ENCODE results near the gene ZNF490.

Gene ZNF490

DNA sequence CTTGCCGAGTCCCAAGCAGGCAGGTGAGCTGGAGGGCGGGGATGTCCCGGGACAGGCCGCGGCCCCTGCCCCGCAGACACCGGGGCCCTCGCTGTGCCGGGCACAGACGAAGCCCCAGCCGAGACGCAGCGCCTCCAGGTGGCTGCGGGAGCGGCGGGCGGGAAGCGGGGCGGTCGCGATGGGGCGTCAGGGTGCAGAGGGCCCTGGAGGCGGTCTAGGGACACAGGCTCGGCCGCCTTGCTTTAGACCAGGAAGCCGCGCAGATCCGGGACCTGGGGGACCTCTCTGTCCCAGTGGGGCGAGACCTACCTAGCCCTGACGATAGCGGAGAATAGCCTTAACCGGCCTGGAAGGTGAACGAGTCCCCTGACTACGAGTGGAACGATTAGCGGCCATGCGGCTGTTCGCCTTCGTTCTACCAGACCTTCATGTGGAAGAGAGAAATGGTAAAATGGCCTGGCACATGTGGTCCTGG lies 55.1 kb downstream of the ZNF490 start:
- ChIA-PET CTCF (no interaction called here), POLR2A (no interaction called here)
- TF ChIP-seq CTCF (IDR thresholded peaks at IDR 0.05; ENCODE audit: insufficient read depth, low read length, missing control alignments), result no peak
- DNase-seq (ENCODE audit: low read depth, low spot score), result no peak
- H3K4me3 ChIP-seq (ENCODE audit: low read depth, low read length), result no peak overlapping the region

DNA sequence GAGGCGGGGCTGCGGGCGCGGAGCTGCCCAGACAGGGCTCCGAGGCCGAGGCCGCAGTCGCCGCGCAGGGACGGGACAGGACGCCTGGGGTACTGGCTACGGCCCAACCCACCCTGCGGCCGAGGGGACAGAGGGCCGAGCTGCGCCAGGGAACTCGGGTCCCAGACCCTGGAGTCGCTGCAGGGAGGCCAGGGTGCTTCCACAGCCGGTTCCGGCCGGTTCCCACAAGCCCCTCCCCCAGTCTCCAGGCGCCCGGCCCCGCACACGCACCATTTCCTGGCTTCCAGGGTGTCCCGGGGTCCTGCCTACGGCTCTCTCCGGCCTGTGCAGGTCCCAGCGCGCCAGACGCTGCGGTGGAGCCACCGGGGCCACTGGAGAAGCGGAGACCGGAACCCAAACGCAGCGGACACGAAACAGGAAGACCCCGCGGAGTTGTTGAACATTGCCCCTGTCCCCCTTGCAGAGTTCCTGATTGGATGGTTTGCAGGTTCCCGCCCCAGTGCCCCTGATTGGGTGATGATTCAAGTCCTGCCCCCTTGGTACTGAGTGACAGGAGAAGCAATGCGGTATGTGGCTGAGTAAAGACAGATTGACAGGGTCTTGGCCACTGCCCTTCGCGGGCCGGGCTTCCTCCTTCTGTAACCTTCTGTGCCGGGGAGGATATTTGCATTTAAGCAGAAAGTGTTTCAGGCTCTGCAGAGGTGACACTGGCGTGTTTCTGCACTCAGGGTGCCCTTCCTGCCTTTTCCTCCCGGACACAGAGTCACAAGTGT lies 59.4 kb downstream of the ZNF490 start, which contains the start of gene ZNF564:
Gene ZNF564, minus strand, starts transcription at position 423 of the 773 bp plus-strand sequence. Its CDS starts 150 bp downstream, at position 273.
- DNase-seq (ENCODE audit: low read depth, low spot score), result peak; percentile 89
- H3K4me3 ChIP-seq (ENCODE audit: low read depth, low read length), result peak within 1 kb of the TSS; percentile 92
- POLR2A ChIA-PET, result no interaction called here
- CTCF ChIA-PET, result interaction anchor here (0.8 to 1.8 kb wide), 4 partner anchors 13 to 460 kb away, joined by 3 to 5 read pairs (median 4); no protein-coding TSS in a partner anchor
- TF ChIP-seq CTCF (IDR thresholded peaks at IDR 0.05; ENCODE audit: insufficient read depth, low read length, missing control alignments), result no peak

- DNase-seq (ENCODE audit: low read depth, low spot score), result no peak
- ChIA-PET CTCF (no interaction called here), POLR2A (no interaction called here)
- TF ChIP-seq CTCF (IDR thresholded peaks at IDR 0.05; ENCODE audit: insufficient read depth, low read length, missing control alignments), result no peak
- no peak overlapping the region for H3K4me3 ChIP-seq (ENCODE audit: low read depth, low read length)
Observed at GRCh38 chr19:12546903-12547302, 63.7 kb downstream of the ZNF490 start.

GRCh38 chr19:12546068-12546467 lies 64.5 kb downstream of the ZNF490 start:
- CTCF ChIA-PET, result no interaction called here
- no peak overlapping the region for H3K4me3 ChIP-seq (ENCODE audit: low read depth, low read length)
- TF ChIP-seq CTCF (IDR thresholded peaks at IDR 0.05; ENCODE audit: insufficient read depth, low read length, missing control alignments), result no peak
- POLR2A ChIA-PET, result no interaction called here
- DNase-seq (ENCODE audit: low read depth, low spot score), result no peak

DNA sequence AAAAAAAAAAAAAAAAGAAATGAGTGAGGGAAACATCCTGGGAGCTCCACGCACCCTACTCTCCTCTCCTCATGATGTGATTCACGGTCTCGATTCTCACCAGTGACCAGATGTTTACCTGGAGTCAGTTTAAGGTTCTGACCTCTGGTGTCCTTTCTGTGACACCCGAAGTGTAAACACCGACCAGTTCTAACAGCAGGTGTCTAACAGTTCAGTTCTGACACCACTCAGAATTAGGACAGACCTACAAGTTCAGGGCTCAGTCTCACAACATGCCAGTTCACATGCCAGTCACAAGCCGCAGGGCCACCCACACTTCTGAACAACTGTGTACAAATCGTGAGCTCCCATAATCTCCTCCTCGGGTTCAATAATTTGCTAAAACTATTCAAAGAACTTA lies 65.3 kb downstream of the ZNF490 start:
- DNase-seq (ENCODE audit: low read depth, low spot score), result no peak
- no peak overlapping the region for H3K4me3 ChIP-seq (ENCODE audit: low read depth, low read length)
- TF ChIP-seq CTCF (IDR thresholded peaks at IDR 0.05; ENCODE audit: insufficient read depth, low read length, missing control alignments), result no peak
- CTCF ChIA-PET, result no interaction called here
- POLR2A ChIA-PET, result interaction anchor here (0.6 kb wide), 1 partner anchor 592 kb away, joined by 3 read pairs; no protein-coding TSS in a partner anchor

DNA sequence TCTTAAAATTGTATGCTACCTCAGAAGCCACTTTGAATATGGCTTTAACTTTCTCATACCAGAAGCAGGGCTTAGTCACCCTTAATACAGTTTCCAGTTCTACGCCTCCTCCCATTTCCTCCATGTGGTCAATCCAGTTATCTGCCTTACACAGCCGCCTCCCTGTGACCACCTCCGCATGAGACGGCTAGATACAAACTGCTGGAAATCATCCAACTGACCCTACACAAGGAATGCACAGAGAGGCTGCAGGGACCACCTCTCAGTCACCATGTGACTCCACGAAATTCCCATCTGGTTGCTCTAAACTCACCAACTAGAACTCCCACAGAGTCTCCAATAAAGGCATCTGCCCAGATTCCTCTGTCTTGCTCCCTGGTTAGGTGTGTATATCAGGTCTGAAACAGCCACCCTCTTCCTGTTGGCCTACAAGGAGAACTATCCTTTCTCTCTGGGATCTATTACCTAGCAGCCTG lies 66.2 kb downstream of the ZNF490 start:
- no peak overlapping the region for H3K4me3 ChIP-seq (ENCODE audit: low read depth, low read length)
- no peak for DNase-seq (ENCODE audit: low read depth, low spot score)
- TF ChIP-seq CTCF (IDR thresholded peaks at IDR 0.05; ENCODE audit: insufficient read depth, low read length, missing control alignments), result no peak
- POLR2A ChIA-PET, result no interaction called here
- CTCF ChIA-PET, result no interaction called here
